Esophagus muscularis mucosa (tissue), 4 donors: Measurements from ENCODE around the gene LINC00632. TPM values are rescaled to one million over a fixed set of nuclear protein-coding genes. Genes with fewer than 3 reads are reported as not detected.

Experiments
- DNase-seq: peaks from one replicate; pipeline ENCODE4 v3.0.0-alpha.2; 2017; ENCODE audit errors: extremely low spot score
- H3K27ac ChIP-seq, 4 donors: fragments of 200-600 bp; sonication (generic); replicated peaks in 1 of 4; 1 replicate in 3 of 4; 2 replicates in 1 of 4; pipeline ENCODE4 v1.5.1; 2016 to 2019; ENCODE audit warnings: mild to moderate bottlenecking in 1 of 4
- H3K27me3 ChIP-seq, 4 donors: fragments of 200-600 bp; sonication (generic); one replicate each; pipeline versions ENCODE4 v1.5.1 to v1.6.0; 2016 to 2019
- H3K36me3 ChIP-seq, 4 donors: fragments of 200-600 bp; sonication (generic); one replicate each; pipeline ENCODE4 v1.5.1; 2016 to 2019
- H3K4me1 ChIP-seq, 4 donors: fragments of 200-600 bp; sonication (generic); one replicate each; pipeline ENCODE4 v1.5.1; 2016 to 2019
- H3K4me3 ChIP-seq, 4 donors: fragments of 200-600 bp; sonication (generic); 1 replicate in 2 of 4; 2 replicates in 2 of 4; pipeline ENCODE4 v1.5.1; 2016 to 2019; ENCODE audit warnings: mild to moderate bottlenecking in 4 of 4, moderate library complexity in 1 of 4
- H3K9me3 ChIP-seq, 4 donors: fragments of 200-600 bp; sonication (generic); 1 replicate in 3 of 4; 2 replicates in 1 of 4; pipeline ENCODE4 v1.5.1; 2016 to 2019
- CTCF ChIP-seq, 3 experiments: fragments of 200-600 bp in 2 of 3; fragments of 450-650 bp in 1 of 3; sonication (generic) in 2 of 3; IDR thresholded peaks; one replicate each; pipeline ENCODE4 v1.5.1; 2017 to 2019; ENCODE audit warnings: antibody characterized with exemption in 3 of 3, mild to moderate bottlenecking in 2 of 3, moderate library complexity in 1 of 3
- EP300 ChIP-seq: sonication (generic); formaldehyde crosslinking; IDR thresholded peaks from one replicate; pipeline ENCODE4 v1.6.1; 2017; ENCODE audit warnings: antibody characterized with exemption
- POLR2A ChIP-seq: fragments of 450-650 bp; IDR thresholded peaks from one replicate; pipeline ENCODE4 v1.6.1; 2017; ENCODE audit warnings: antibody characterized with exemption, moderate library complexity, mild to moderate bottlenecking, low read depth
- POLR2AphosphoS5 ChIP-seq, 2 donors: sonication (generic); formaldehyde crosslinking; IDR thresholded peaks; one replicate each; pipeline ENCODE4 v1.6.1; 2017; ENCODE audit warnings: antibody characterized with exemption in 2 of 2
- WGBS: methylation state at CpG from one replicate; pipeline ENCODE4 v1.1.5; 2018; 5-methylcytosine and 5-hydroxymethylcytosine counted together
- intact Hi-C: fragments of 100-400 bp; cut with DNase I; formaldehyde crosslinking; loops from one replicate; pipeline ENCODE4 v1.15.1; 2023
- total RNA-seq, 4 donors: library from RNA; depleted of rRNA; stranded (reverse); fragments of >200 nt; gene quantifications; one replicate each; pipeline versions ENCODE4 v1.1.0 to v1.2.1, GENCODE V29; 2016

The LINC00632 gene
- total RNA-seq, 4 donors from 2014 or later = 11.4 to 22.8 (median 14.9) TPM

- Histone ChIP-seq H3K27me3 (no peaks in the 10 kb centered on the region), H3K4me3 (no peak overlapping the region), H3K36me3 (no peaks in the 10 kb centered on the region), H3K4me1 (no peaks in the 10 kb centered on the region), H3K9me3 (no peaks in the 10 kb centered on the region), H3K27ac (no peak overlapping the region)
- intact Hi-C loops = no loop called here
- no peak for TF ChIP-seq CTCF (IDR thresholded peaks at IDR 0.05)
- no peak for DNase-seq
- 86% methylated on average over 3 of the region's 3 CpGs for WGBS
Observed at GRCh38 chrX:140724309-140724708, 14.8 kb downstream of the LINC00632 start.

DNA sequence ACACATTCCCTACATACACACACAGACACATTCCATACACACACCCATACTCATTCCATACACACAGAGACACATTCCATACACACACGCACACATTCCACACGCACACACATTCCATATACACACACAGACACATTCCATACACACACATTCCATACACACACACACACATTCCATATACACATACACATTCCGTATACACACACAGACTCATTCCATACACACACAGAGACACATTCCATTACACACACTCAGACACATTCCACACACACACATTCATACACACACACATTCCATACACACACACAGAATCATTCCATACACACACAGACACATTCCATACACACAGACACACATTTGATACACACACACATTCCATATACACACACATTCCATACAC lies 15.2 kb downstream of the LINC00632 start:
- Histone ChIP-seq H3K9me3 (no peaks in the 10 kb centered on the region), H3K27ac (no peak overlapping the region), H3K27me3 (no peaks in the 10 kb centered on the region), H3K36me3 (no peaks in the 10 kb centered on the region), H3K4me3 (no peak overlapping the region), H3K4me1 (no peaks in the 10 kb centered on the region)
- 87% methylated on average over 3 of the region's 3 CpGs for WGBS
- TF ChIP-seq POLR2AphosphoS5 (IDR thresholded peaks at IDR 0.05) (no peak), POLR2A (no peak)
- no peak for DNase-seq
- intact Hi-C loops = no loop called here

- no peak for TF ChIP-seq CTCF (IDR thresholded peaks at IDR 0.05)
- no peak for TF ChIP-seq POLR2A
- no peak for TF ChIP-seq EP300
- TF ChIP-seq POLR2AphosphoS5 (IDR thresholded peaks at IDR 0.05) = no peak
- no peaks in the 10 kb centered on the region for H3K4me1 ChIP-seq
- intact Hi-C loops = no loop called here
- 95% methylated on average over 4 of the region's 4 CpGs for WGBS
- no peak overlapping the region for H3K4me3 ChIP-seq
- no peak for DNase-seq
- H3K27me3 ChIP-seq = no peaks in the 10 kb centered on the region
- H3K36me3 ChIP-seq = no peaks in the 10 kb centered on the region
- no peaks in the 10 kb centered on the region for H3K9me3 ChIP-seq
- no peak overlapping the region for H3K27ac ChIP-seq
Observed at GRCh38 chrX:140725500-140725899, 15.9 kb downstream of the LINC00632 start.

- DNase-seq = no peak
- Histone ChIP-seq H3K9me3 (no peaks in the 10 kb centered on the region), H3K27ac (no peak overlapping the region), H3K36me3 (no peaks in the 10 kb centered on the region), H3K4me1 (no peaks in the 10 kb centered on the region), H3K27me3 (no peaks in the 10 kb centered on the region), H3K4me3 (no peak overlapping the region)
- intact Hi-C loops = loop anchor here (1.0 kb wide), 1 partner anchor 32 kb away; no protein-coding TSS in a partner anchor
- TF ChIP-seq EP300 (no peak), CTCF (IDR thresholded peaks at IDR 0.05) (peak; percentile 56 to 71 (median 61))
- WGBS = 24% methylated on average over 10 of the region's 10 CpGs
Observed at GRCh38 chrX:140733766-140734342, 24.3 kb downstream of the LINC00632 start.

DNA sequence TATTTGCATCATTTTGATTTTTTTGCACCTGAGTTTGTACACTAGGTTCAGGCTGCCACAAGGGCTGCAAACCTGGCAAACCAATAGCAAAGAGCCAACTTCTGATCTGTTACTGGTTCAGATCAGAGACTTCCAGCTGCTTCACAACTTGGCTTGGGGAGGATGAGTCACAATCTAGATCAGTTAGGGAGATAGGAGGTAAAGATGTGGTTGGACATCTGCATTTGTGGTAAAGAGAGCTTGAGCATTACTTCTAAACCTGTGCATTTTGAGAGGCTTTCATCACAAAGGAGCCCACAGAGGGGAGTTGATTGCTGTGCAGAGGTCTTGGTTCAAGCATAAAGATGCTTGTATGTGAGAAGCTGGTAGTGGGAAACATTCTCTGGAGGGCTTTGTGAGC lies 34.5 kb downstream of the LINC00632 start:
- Histone ChIP-seq H3K27me3 (no peaks in the 10 kb centered on the region), H3K4me1 (no peaks in the 10 kb centered on the region), H3K27ac (no peak overlapping the region), H3K4me3 (no peak overlapping the region), H3K9me3 (no peaks in the 10 kb centered on the region), H3K36me3 (no peaks in the 10 kb centered on the region)
- no peak for TF ChIP-seq EP300
- intact Hi-C loops = no loop called here
- DNase-seq = no peak

DNA sequence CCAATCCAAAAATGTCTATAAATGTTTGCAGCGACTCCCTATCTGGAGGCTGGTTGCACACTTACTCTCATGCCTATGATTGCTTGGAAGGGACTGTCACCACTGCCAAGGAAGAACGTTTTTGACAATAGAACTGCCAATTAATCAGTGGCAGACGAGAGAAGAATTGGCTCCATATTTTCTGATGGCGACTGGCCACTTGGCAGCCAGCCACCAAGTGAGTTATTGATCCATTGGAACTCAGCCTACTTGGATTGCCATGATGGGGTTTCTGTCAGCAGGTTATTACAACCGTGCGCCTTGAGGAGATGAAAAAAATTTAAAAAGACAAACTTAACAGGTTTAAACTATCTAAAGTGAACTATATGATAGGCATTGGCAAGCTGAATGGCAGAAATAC lies 47.4 kb downstream of the LINC00632 start:
- intact Hi-C loops = no loop called here
- no peak for TF ChIP-seq POLR2AphosphoS5 (IDR thresholded peaks at IDR 0.05)
- TF ChIP-seq CTCF (IDR thresholded peaks at IDR 0.05) = no peak
- no peak for TF ChIP-seq EP300
- TF ChIP-seq POLR2A = no peak
- H3K27me3 ChIP-seq = no peaks in the 10 kb centered on the region
- H3K9me3 ChIP-seq = no peaks in the 10 kb centered on the region
- peaks cover 0 to 4% (median 0%) of the 10 kb centered on the region in 4 donors for H3K4me1 ChIP-seq
- no peak overlapping the region for H3K27ac ChIP-seq
- WGBS = 37% methylated on average over 6 of the region's 6 CpGs
- DNase-seq = no peak
- no peak overlapping the region for H3K4me3 ChIP-seq
- no peaks in the 10 kb centered on the region for H3K36me3 ChIP-seq
